NCI-H748 (cell line): ENCODE data around the gene GPR62.
"Not testable (repeated sequence)": the region's sequence is repeated elsewhere in the genome, so short reads cannot be mapped to it uniquely, and the experiment has no call there.

Experiments
- DNase-seq: peaks from one replicate; lab custom pipeline; 2025; ENCODE audit not compliant: unreplicated experiment; lab: John Stamatoyannopoulos, UW

Gene GPR62

GRCh38 chr3:51988286-51989146 is 33.3 kb downstream of the GPR62 start:
- no peak for DNase-seq

- DNase-seq, result not testable (repeated sequence)
These were observed 35.4 kb downstream of the GPR62 start for GRCh38 chr3:51990501-51990971.

- DNase-seq, result no peak
These were observed 37.0 kb downstream of the GPR62 start for GRCh38 chr3:51992017-51992682.

GRCh38 chr3:51993657-51994056 is 38.5 kb downstream of the GPR62 start:
- DNase-seq, result not testable (repeated sequence)

- DNase-seq, result no peak
These were observed 39.3 kb downstream of the GPR62 start for GRCh38 chr3:51994530-51994929.

GRCh38 chr3:51995346-51996163 is 40.4 kb downstream of the GPR62 start, which contains the start of gene RPL29:
RPL29 (minus strand) TSS chr3:51995895; CDS start chr3:51995461, 434 bp downstream.
- DNase-seq, result peak; percentile 91

GRCh38 chr3:51997172-51997571 is 42.0 kb downstream of the GPR62 start:
- no peak for DNase-seq

GRCh38 chr3:51997935-51998596 is 42.9 kb downstream of the GPR62 start:
- DNase-seq, result peak; percentile 6

GRCh38 chr3:51998774-51999173 is 43.6 kb downstream of the GPR62 start:
- no peak for DNase-seq

- DNase-seq, result no peak
These were observed 44.7 kb downstream of the GPR62 start for GRCh38 chr3:51999846-52000245.

- DNase-seq, result peak; percentile 75
These were observed 46.3 kb downstream of the GPR62 start for GRCh38 chr3:52001443-52001974.

GRCh38 chr3:52002748-52003147 is 47.6 kb downstream of the GPR62 start:
- no peak for DNase-seq

GRCh38 chr3:52004163-52004787 is 49.1 kb downstream of the GPR62 start:
- DNase-seq, result peak; percentile 44

GRCh38 chr3:52004906-52005395 is 49.8 kb downstream of the GPR62 start:
- DNase-seq, result no peak

GRCh38 chr3:52005571-52005986 is 50.4 kb downstream of the GPR62 start:
- no peak for DNase-seq

- DNase-seq, result no peak
These were observed 51.0 kb downstream of the GPR62 start for GRCh38 chr3:52006017-52006819.

GRCh38 chr3:52006820-52007133 is 51.6 kb downstream of the GPR62 start:
- no peak for DNase-seq
